Measurements from ENCODE around the gene TC2N. TPM values are rescaled to one million over a fixed set of nuclear protein-coding genes. Genes with fewer than 3 reads are reported as not detected.

TC2N gene
- total RNA-seq, 1 experiment from 2014 or later, result 7.7 TPM

DNA sequence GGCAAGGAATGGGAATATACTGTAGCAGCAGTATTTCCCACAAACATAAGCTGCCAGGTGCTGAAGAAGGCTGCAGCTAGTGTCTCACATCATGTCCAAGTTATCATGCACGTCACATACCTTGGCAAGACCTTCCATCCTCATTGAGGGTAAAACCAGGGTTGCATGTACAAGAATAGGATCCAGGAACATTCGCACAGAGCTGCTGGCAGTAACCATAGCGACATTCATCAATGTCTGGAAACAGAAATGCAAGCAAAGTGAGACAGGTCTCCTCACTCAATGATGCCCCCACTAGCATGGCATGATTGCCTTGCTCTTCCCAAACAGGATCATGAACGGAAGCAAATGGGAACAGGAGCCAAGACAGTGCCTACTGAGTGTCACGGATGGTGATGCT, 23.8 kb upstream of the TC2N start:
- TF ChIP-seq EZH2 (IDR thresholded peaks at IDR 0.05; ENCODE audit: low read depth) (no peak), CTCF (conservative IDR thresholded peaks at IDR 0.05) (no peak)
- H3F3A ChIP-seq (ENCODE audit: insufficient read depth, low read depth), result no peaks in the 10 kb centered on the region
- H3K79me2 ChIP-seq (ENCODE audit: low read depth), result no peaks in the 10 kb centered on the region
- intact Hi-C loops (cut with micrococcal nuclease; ENCODE audit: unreplicated experiment), result no loop called here
- ChIA-PET POLR2A (ENCODE audit: unreplicated experiment) (no interaction called here), CTCF (no interaction called here)
- no peaks in the 10 kb centered on the region for H3K4me1 ChIP-seq (replicated peaks; ENCODE audit: insufficient read depth)
- H3K27me3 ChIP-seq (ENCODE audit: insufficient read depth, low read depth), result no peaks in the 10 kb centered on the region
- no peak overlapping the region for H3K4me2 ChIP-seq
- H2AFZ ChIP-seq, result no peak overlapping the region
- no peaks in the 10 kb centered on the region for H3K36me3 ChIP-seq (ENCODE audit: low read depth)
- H3K4me3 ChIP-seq, result no peak overlapping the region
- H3K9me3 ChIP-seq (ENCODE audit: insufficient read depth, low read depth), result no peaks in the 10 kb centered on the region
- H3K27ac ChIP-seq, result no peak overlapping the region
- no peaks in the 10 kb centered on the region for H3K9me2 ChIP-seq (ENCODE audit: insufficient read depth)
- no peaks in the 10 kb centered on the region for H4K20me1 ChIP-seq (ENCODE audit: insufficient read depth)
- BruUV-seq (replicated peaks), result no TSS peak
- DNase-seq, result no peak

DNA sequence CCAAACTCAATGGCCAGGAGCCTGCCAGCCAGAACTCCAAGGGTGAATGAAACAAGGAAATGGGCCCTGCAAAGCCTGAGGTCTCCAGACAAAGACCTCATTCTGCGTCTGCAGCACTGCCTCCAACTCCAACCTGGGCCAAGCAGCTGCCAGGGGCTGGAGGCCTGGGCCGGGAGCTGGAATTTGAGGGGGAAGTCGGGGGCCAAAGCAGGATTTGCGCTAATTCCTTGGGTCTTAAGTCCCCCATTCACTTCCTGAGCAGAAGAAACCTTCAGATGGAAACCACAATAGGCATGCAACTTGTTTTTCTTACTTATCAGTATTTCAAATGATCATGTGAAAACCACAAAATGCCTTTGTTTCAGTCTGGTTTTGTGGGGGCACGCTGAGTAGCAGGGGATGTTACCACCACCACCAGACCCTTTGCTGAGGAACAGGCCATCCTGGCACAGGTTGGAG, 23.0 kb upstream of the TC2N start:
- Histone ChIP-seq H3K9me3 (ENCODE audit: insufficient read depth, low read depth) (no peaks in the 10 kb centered on the region), H3K79me2 (ENCODE audit: low read depth) (no peaks in the 10 kb centered on the region), H2AFZ (no peak overlapping the region), H3K27me3 (ENCODE audit: insufficient read depth, low read depth) (no peaks in the 10 kb centered on the region), H3F3A (ENCODE audit: insufficient read depth, low read depth) (no peaks in the 10 kb centered on the region), H4K20me1 (ENCODE audit: insufficient read depth) (no peaks in the 10 kb centered on the region), H3K4me3 (no peak overlapping the region), H3K9me2 (ENCODE audit: insufficient read depth) (no peaks in the 10 kb centered on the region), H3K36me3 (ENCODE audit: low read depth) (no peaks in the 10 kb centered on the region), H3K4me1 (replicated peaks; ENCODE audit: insufficient read depth) (no peaks in the 10 kb centered on the region), H3K27ac (no peak overlapping the region), H3K4me2 (no peak overlapping the region)
- no peak for TF ChIP-seq EZH2 (IDR thresholded peaks at IDR 0.05; ENCODE audit: low read depth)
- no peak for DNase-seq
- intact Hi-C loops (cut with micrococcal nuclease; ENCODE audit: unreplicated experiment), result no loop called here
- BruUV-seq (replicated peaks), result no TSS peak
- POLR2A ChIA-PET (ENCODE audit: unreplicated experiment), result no interaction called here
- CTCF ChIA-PET, result no interaction called here

- ChIA-PET POLR2A (ENCODE audit: unreplicated experiment) (no interaction called here), CTCF (no interaction called here)
- Histone ChIP-seq H3K9me2 (ENCODE audit: insufficient read depth) (no peaks in the 10 kb centered on the region), H3K36me3 (ENCODE audit: low read depth) (no peaks in the 10 kb centered on the region), H3F3A (ENCODE audit: insufficient read depth, low read depth) (no peaks in the 10 kb centered on the region), H4K20me1 (ENCODE audit: insufficient read depth) (no peaks in the 10 kb centered on the region), H3K4me1 (replicated peaks; ENCODE audit: insufficient read depth) (no peaks in the 10 kb centered on the region), H3K4me3 (no peak overlapping the region), H3K4me2 (no peak overlapping the region), H3K27me3 (ENCODE audit: insufficient read depth, low read depth) (no peaks in the 10 kb centered on the region), H2AFZ (no peak overlapping the region), H3K79me2 (ENCODE audit: low read depth) (no peaks in the 10 kb centered on the region), H3K9me3 (ENCODE audit: insufficient read depth, low read depth) (no peaks in the 10 kb centered on the region), H3K27ac (no peak overlapping the region)
- no peak for DNase-seq
- BruUV-seq (replicated peaks), result no TSS peak
- intact Hi-C loops (cut with micrococcal nuclease; ENCODE audit: unreplicated experiment), result no loop called here
- no peak for TF ChIP-seq CTCF (conservative IDR thresholded peaks at IDR 0.05)
- no peak for TF ChIP-seq EZH2 (IDR thresholded peaks at IDR 0.05; ENCODE audit: low read depth)
Measured at GRCh38 chr14:91889477-91890211, 22.3 kb upstream of the TC2N start.
